Mesendoderm (in vitro differentiated cells): Measurements from ENCODE around the gene SCGN.

Source experiments
- DNase-seq: peaks from one replicate; pipeline ENCODE4 v3.0.0; 2013
- H2AK5ac ChIP-seq: 2 replicates; pipeline ENCODE4 v1.6.1; 2013; ENCODE audit warnings: low read length, inconsistent platforms
- H2BK120ac ChIP-seq: 2 replicates; pipeline ENCODE4 v1.6.1; 2013; ENCODE audit warnings: low read depth, mild to moderate bottlenecking, low read length, moderate library complexity, mixed read lengths
- H2BK15ac ChIP-seq: replicated peaks from 2 replicates; pipeline ENCODE4 v1.6.1; 2013; ENCODE audit warnings: low read depth, mild to moderate bottlenecking, moderate library complexity
- H2BK5ac ChIP-seq: 2 replicates; pipeline ENCODE4 v1.6.1; 2013; ENCODE audit warnings: low read length, inconsistent platforms
- H3K18ac ChIP-seq: 2 replicates; pipeline ENCODE4 v1.6.1; 2013; ENCODE audit warnings: mild to moderate bottlenecking, low read length, mixed read lengths
- H3K23ac ChIP-seq: one replicate; pipeline ENCODE4 v1.6.1; 2013; ENCODE audit warnings: low read length
- H3K27ac ChIP-seq: 2 replicates; pipeline ENCODE4 v1.5.1; 2013; ENCODE audit warnings: low read depth, mild to moderate bottlenecking, inconsistent platforms, low read length, moderate library complexity
- H3K27me3 ChIP-seq: 2 replicates; pipeline ENCODE4 v1.6.1; 2013; ENCODE audit warnings: low read length, control low read depth, mild to moderate bottlenecking, inconsistent platforms; ENCODE audit not compliant: insufficient read depth, poor library complexity
- H3K36me3 ChIP-seq: 2 replicates; pipeline ENCODE4 v1.6.1; 2013; ENCODE audit warnings: low read length, inconsistent platforms; ENCODE audit not compliant: control insufficient read depth, insufficient read depth
- H3K4ac ChIP-seq: one replicate; pipeline ENCODE4 v1.6.1; 2013; ENCODE audit warnings: low read depth, mild to moderate bottlenecking, low read length, moderate library complexity
- H3K4me1 ChIP-seq: 2 replicates; pipeline ENCODE4 v1.6.1; 2013; ENCODE audit warnings: low read depth, low read length, inconsistent platforms; ENCODE audit not compliant: control insufficient read depth
- H3K4me2 ChIP-seq: 2 replicates; pipeline ENCODE4 v1.6.1; 2013; ENCODE audit warnings: low read length
- H3K4me3 ChIP-seq: 2 replicates; pipeline ENCODE4 v1.5.1; 2013; ENCODE audit warnings: mild to moderate bottlenecking, low read length
- H3K56ac ChIP-seq: one replicate; pipeline ENCODE4 v1.6.1; 2013; ENCODE audit warnings: low read length
- H3K79me1 ChIP-seq: 2 replicates; pipeline ENCODE4 v1.6.1; 2013; ENCODE audit warnings: low read length, inconsistent platforms
- H3K79me2 ChIP-seq: 2 replicates; pipeline ENCODE4 v1.6.1; 2013; ENCODE audit warnings: mild to moderate bottlenecking, low read length; ENCODE audit not compliant: control insufficient read depth, insufficient read depth
- H3K9ac ChIP-seq: 2 replicates; pipeline ENCODE4 v1.6.1; 2013; ENCODE audit warnings: low read length, inconsistent platforms
- H4K5ac ChIP-seq: one replicate; pipeline ENCODE4 v1.6.1; 2013; ENCODE audit warnings: low read length
- H4K8ac ChIP-seq: one replicate; pipeline ENCODE4 v1.6.1; 2013; ENCODE audit warnings: low read depth, mild to moderate bottlenecking, control low read depth, low read length, moderate library complexity
- WGBS: extraction: QIAGEN DNeasy Blood & Tissue Kit; methylation state at CpG from one replicate; pipeline ENCODE4 v1.1.7; 2013; ENCODE audit warnings: low lambda C conversion rate, missing lambda C conversion rate; ENCODE audit not compliant: insufficient coverage; ENCODE audit errors: extremely low coverage; 5-methylcytosine and 5-hydroxymethylcytosine counted together

SCGN gene

DNA sequence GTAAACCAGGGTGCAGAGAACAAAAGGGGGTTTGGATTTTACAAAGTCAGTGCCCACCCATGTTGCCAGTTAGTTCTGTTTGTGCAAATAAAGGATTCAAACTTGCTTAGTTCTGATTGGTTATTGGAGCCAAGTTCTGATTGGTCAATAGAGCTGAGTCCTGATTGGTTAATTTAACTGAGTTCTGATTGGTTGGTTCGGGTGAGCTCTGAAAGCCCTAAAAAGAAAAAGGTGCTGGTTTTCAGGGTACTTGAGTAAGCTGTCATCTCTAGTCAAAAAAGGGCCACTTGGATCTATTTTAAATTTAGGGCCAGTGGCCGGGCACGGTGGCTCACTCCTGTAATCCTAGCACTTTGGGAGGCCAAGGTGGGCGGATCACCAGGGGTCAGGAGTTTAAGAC lies 47.6 kb downstream of the SCGN start:
- no peaks in the 10 kb centered on the region for H3K36me3 ChIP-seq
- no peak overlapping the region for H4K5ac ChIP-seq
- H3K9ac ChIP-seq: no peak overlapping the region
- H3K27me3 ChIP-seq: no peaks in the 10 kb centered on the region
- H4K8ac ChIP-seq: no peak overlapping the region
- H3K4me2 ChIP-seq: no peak overlapping the region
- no peak overlapping the region for H3K27ac ChIP-seq
- no peak overlapping the region for H3K4me3 ChIP-seq
- no CpG with 5 or more reads among the region's 4 CpGs for WGBS
- no peak overlapping the region for H2BK5ac ChIP-seq
- no peak overlapping the region for H2BK120ac ChIP-seq
- H2BK15ac ChIP-seq: no peak overlapping the region
- H3K4me1 ChIP-seq: no peaks in the 10 kb centered on the region
- no peaks in the 10 kb centered on the region for H3K79me2 ChIP-seq
- H2AK5ac ChIP-seq: no peak overlapping the region
- DNase-seq: no peak
- no peak overlapping the region for H3K23ac ChIP-seq
- H3K79me1 ChIP-seq: no peaks in the 10 kb centered on the region
- H3K18ac ChIP-seq: no peak overlapping the region
- H3K56ac ChIP-seq: no peak overlapping the region
- no peak overlapping the region for H3K4ac ChIP-seq

DNA sequence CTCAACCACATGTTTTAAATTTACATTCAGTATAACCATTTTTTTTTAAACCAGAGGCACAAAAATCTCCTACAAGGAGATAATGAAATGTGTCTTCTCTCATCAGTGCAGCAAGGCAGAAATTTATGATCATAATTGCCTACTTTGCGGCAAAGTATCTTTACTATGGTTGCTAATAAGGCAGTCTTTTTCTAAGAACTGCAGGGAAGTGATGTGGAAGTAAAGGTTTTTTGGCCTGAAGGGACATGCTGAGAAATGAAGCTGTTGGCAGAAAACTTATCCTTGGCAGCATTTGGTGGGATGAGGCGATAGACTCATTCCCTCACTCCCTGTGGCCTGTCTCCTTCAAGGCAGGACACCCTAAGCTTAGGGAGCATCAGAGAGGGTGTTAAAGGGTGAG lies 48.7 kb downstream of the SCGN start:
- no CpG with 5 or more reads among the region's 2 CpGs for WGBS

DNA sequence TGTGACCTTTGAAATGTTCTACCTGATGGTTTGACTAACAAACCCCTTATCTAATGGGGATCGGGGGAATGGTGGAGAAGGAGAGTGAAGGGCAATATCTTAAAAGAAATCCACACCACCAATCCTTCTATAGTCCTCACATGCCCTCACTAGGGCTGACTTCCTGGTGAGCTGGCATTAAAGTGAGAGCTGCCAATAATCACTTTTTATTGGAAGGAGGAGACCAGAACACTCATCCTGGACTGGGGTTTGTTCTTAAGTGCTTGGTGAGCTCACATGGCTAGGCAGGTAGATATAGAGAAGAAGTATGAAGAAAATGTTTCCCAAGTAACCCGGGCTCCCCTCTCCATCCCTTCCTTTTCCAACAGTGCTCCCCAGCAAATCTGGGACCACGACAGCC lies 49.8 kb downstream of the SCGN start:
- no peak overlapping the region for H3K56ac ChIP-seq
- H3K79me1 ChIP-seq: no peaks in the 10 kb centered on the region
- no peak overlapping the region for H2BK5ac ChIP-seq
- no peak overlapping the region for H2BK120ac ChIP-seq
- no peak overlapping the region for H2BK15ac ChIP-seq
- H3K4me3 ChIP-seq: no peak overlapping the region
- no peak overlapping the region for H3K23ac ChIP-seq
- H3K4ac ChIP-seq: no peak overlapping the region
- H4K8ac ChIP-seq: no peak overlapping the region
- H3K9ac ChIP-seq: no peak overlapping the region
- H3K4me2 ChIP-seq: no peak overlapping the region
- no peak for DNase-seq
- H3K4me1 ChIP-seq: no peaks in the 10 kb centered on the region
- no peaks in the 10 kb centered on the region for H3K27me3 ChIP-seq
- WGBS: no CpG with 5 or more reads among the region's 3 CpGs
- H3K36me3 ChIP-seq: no peaks in the 10 kb centered on the region
- H3K79me2 ChIP-seq: no peaks in the 10 kb centered on the region
- no peak overlapping the region for H3K18ac ChIP-seq
- H3K27ac ChIP-seq: no peak overlapping the region
- H4K5ac ChIP-seq: no peak overlapping the region
- no peak overlapping the region for H2AK5ac ChIP-seq

More for the DNA sequence above, 48.7 kb downstream of the SCGN start:
- Histone ChIP-seq H3K79me2 (no peaks in the 10 kb centered on the region), H2BK120ac (no peak overlapping the region), H3K9ac (no peak overlapping the region), H3K36me3 (no peaks in the 10 kb centered on the region), H3K79me1 (no peaks in the 10 kb centered on the region), H3K23ac (no peak overlapping the region), H3K27ac (no peak overlapping the region), H4K5ac (no peak overlapping the region), H3K4me2 (no peak overlapping the region), H3K18ac (no peak overlapping the region), H2BK15ac (no peak overlapping the region), H3K27me3 (no peaks in the 10 kb centered on the region), H3K4me3 (no peak overlapping the region), H2BK5ac (no peak overlapping the region), H3K4me1 (no peaks in the 10 kb centered on the region), H2AK5ac (no peak overlapping the region), H4K8ac (no peak overlapping the region), H3K56ac (no peak overlapping the region), H3K4ac (no peak overlapping the region)
- DNase-seq: peak; percentile 40

DNA sequence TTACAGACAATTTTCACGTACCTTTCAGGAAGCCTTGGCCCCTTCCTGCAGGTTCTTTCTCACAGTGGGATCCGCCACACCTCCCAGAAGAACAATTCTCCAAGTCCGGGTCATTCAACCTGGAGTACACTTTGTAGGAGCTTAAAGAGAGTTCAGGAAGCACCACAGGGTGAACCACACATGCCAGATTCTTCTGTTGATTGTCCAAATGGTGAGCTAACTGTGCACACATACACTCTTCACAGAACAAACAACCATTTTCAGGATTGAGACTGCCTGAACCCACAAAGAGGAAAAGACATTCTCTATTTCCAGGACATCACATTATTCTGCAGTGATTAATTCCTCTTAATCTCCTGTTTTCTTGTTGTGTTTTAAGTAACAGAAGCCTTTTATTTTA lies 51.0 kb downstream of the SCGN start:
- no peak overlapping the region for H2BK15ac ChIP-seq
- no peak overlapping the region for H2BK5ac ChIP-seq
- H3K4ac ChIP-seq: no peak overlapping the region
- no peaks in the 10 kb centered on the region for H3K79me2 ChIP-seq
- H3K4me1 ChIP-seq: no peaks in the 10 kb centered on the region
- H3K23ac ChIP-seq: no peak overlapping the region
- H3K36me3 ChIP-seq: no peaks in the 10 kb centered on the region
- no peak for DNase-seq
- WGBS: no CpG with 5 or more reads among the region's 3 CpGs
- no peak overlapping the region for H2AK5ac ChIP-seq
- no peaks in the 10 kb centered on the region for H3K27me3 ChIP-seq
- no peak overlapping the region for H4K8ac ChIP-seq
- H3K4me2 ChIP-seq: no peak overlapping the region
- no peak overlapping the region for H3K27ac ChIP-seq
- H2BK120ac ChIP-seq: no peak overlapping the region
- H3K56ac ChIP-seq: no peak overlapping the region
- H3K18ac ChIP-seq: no peak overlapping the region
- no peaks in the 10 kb centered on the region for H3K79me1 ChIP-seq
- H4K5ac ChIP-seq: no peak overlapping the region
- no peak overlapping the region for H3K4me3 ChIP-seq
- H3K9ac ChIP-seq: no peak overlapping the region

DNA sequence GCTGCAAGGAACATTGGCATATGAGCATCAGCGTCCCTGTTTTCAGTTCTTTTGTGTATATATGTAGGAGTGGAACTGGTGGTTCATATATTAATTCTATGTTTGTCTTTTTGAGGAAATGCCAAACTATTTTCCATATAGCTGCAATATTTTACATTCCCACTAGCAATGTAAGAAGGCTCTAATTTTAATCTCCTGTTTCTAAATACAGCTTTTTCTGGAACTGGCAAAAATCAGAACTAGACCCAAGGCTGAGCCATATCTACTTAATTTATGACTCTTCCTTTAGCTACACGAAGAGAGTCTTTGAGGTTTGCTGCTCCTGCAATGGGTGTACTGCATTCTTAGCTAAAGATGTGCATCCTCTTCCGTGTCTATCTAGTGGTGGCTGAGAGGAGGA lies 52.0 kb downstream of the SCGN start:
- Histone ChIP-seq H3K79me1 (no peaks in the 10 kb centered on the region), H3K56ac (no peak overlapping the region), H2BK5ac (no peak overlapping the region), H3K18ac (no peak overlapping the region), H3K27ac (no peak overlapping the region), H3K4me2 (no peak overlapping the region), H4K5ac (no peak overlapping the region), H3K27me3 (no peaks in the 10 kb centered on the region), H4K8ac (no peak overlapping the region), H2BK120ac (no peak overlapping the region), H2BK15ac (no peak overlapping the region), H3K79me2 (no peaks in the 10 kb centered on the region), H3K9ac (no peak overlapping the region), H3K36me3 (no peaks in the 10 kb centered on the region), H3K23ac (no peak overlapping the region), H3K4me1 (no peaks in the 10 kb centered on the region), H3K4me3 (no peak overlapping the region), H3K4ac (no peak overlapping the region), H2AK5ac (no peak overlapping the region)
- WGBS: no CpG with 5 or more reads among the region's 3 CpGs
- no peak for DNase-seq

DNA sequence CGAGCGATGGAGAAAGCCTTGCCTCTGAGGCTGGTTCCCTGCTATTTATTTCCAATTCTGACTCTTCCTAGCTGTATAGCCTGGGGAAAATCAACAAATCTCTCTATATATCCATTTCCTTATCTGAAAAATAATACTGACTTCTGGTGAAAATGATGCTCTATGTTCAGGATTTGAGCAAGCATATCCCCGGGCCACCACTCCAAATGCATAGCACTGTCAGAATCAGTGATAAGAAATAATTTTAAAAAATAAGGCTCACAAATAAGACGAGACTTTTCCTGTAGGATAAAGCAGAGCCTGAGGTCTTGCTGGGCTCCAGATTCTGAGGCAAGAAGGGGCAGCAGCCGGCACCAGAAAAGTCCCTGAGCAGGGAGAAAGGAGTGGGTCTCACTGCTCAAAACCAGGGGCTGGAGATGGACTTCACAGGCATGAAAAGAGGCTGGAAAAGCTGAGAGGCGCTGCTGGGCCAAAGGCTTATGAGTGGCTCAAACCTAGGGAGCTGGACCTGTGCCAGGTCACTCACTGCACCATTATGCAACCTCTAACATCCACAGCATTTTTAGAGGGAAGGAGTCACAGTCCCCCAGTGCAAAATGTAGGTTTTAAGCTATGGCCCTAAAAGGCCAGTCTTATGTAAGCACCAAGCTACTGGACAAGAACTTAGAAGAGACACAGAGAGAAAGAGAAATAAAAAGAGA lies 54.4 kb downstream of the SCGN start:
- H3K4me3 ChIP-seq: no peak overlapping the region
- no peaks in the 10 kb centered on the region for H3K79me1 ChIP-seq
- H3K4me2 ChIP-seq: no peak overlapping the region
- no peak overlapping the region for H2BK15ac ChIP-seq
- no peak overlapping the region for H3K4ac ChIP-seq
- no peak overlapping the region for H3K27ac ChIP-seq
- H3K36me3 ChIP-seq: no peaks in the 10 kb centered on the region
- H3K4me1 ChIP-seq: no peaks in the 10 kb centered on the region
- H3K18ac ChIP-seq: no peak overlapping the region
- no peak overlapping the region for H3K9ac ChIP-seq
- H3K56ac ChIP-seq: no peak overlapping the region
- H2AK5ac ChIP-seq: no peak overlapping the region
- no peak overlapping the region for H3K23ac ChIP-seq
- H3K79me2 ChIP-seq: no peaks in the 10 kb centered on the region
- no peak overlapping the region for H4K8ac ChIP-seq
- no peak overlapping the region for H4K5ac ChIP-seq
- no peaks in the 10 kb centered on the region for H3K27me3 ChIP-seq
- H2BK120ac ChIP-seq: no peak overlapping the region
- no peak for DNase-seq
- H2BK5ac ChIP-seq: no peak overlapping the region
- WGBS: no CpG with 5 or more reads among the region's 6 CpGs
